HCT116 (cell line): ENCODE results near the gene ADAMTS16. TPM values are rescaled to one million over a fixed set of nuclear protein-coding genes. Genes with fewer than 3 reads are reported as not detected.

Experiments used
- ATAC-seq: fragments of 200-7000 bp; cut with Tn5 transposase; 2 replicates; pipeline ENCODE4 v1.9.1; 2020; ENCODE audit warnings: mild to moderate bottlenecking, moderate library complexity
- BruUV-seq: library from RNA; stranded (reverse); fragments of 400-500 nt; replicated peaks from 2 replicates; lab custom pipeline; 2021; lab: Mats Ljungman, UMichigan
- CTCF ChIA-PET: fragments of 300-600 bp; sonication (Branson Sonifier 250); formaldehyde crosslinking; loops from one replicate; lab custom pipeline; 2021; ENCODE audit warnings: antibody characterized with exemption; lab: Charles Lee
- POLR2A ChIA-PET: fragments of 300-600, 350-600 bp; sonication (Branson Sonifier 250); formaldehyde crosslinking; loops from one replicate; lab custom pipeline; 2021; ENCODE audit warnings: antibody characterized with exemption; lab: Charles Lee
- RAD21 ChIA-PET, 2 experiments: fragments of 300-600 bp; sonication (Branson Sonifier 250); formaldehyde crosslinking; loops; one replicate each; lab custom pipeline; 2023; ENCODE audit warnings: low total read pairs in 2 of 2; ENCODE audit not compliant: uncharacterized antibody in 2 of 2, unreplicated experiment in 2 of 2, low non-redundant PET in 1 of 2; lab: Charles Lee
- DNase-seq: peaks from one replicate; pipeline ENCODE4 v3.0.0-alpha.2; 2010; ENCODE audit warnings: low read depth, low spot score
- H2AFZ ChIP-seq: fragments of 200-600 bp; shearing (Covaris generic), sonication (generic); 2 replicates; pipeline ENCODE4 v1.6.1; 2017; ENCODE audit warnings: low read depth, mixed run types, mixed read lengths, antibody characterized with exemption, low read length; ENCODE audit not compliant: poor library complexity, severe bottlenecking
- H3K27ac ChIP-seq: 2 replicates; pipeline ENCODE4 v1.5.1; 2012; ENCODE audit warnings: low read depth, low read length
- H3K27me3 ChIP-seq: fragments of 200-600 bp; sonication (generic); 2 replicates; pipeline ENCODE4 v1.6.1; 2016; ENCODE audit warnings: mixed run types, low read length, mixed read lengths; ENCODE audit not compliant: insufficient read depth
- H3K36me3 ChIP-seq, 2 experiments: fragments of 200-500 bp in 1 of 2; fragments of 200-600 bp in 1 of 2; sonication (Bioruptor generic) in 1 of 2; sonication (generic) in 1 of 2; 2 replicates each; pipeline versions ENCODE4 v1.5.1 to v1.6.1; 2014 to 2016; ENCODE audit warnings: low read length in 2 of 2, inconsistent platforms in 1 of 2, mixed read lengths in 1 of 2, mixed run types in 1 of 2; ENCODE audit not compliant: insufficient read depth in 2 of 2, control insufficient read depth in 1 of 2
- H3K4me1 ChIP-seq, 2 experiments: fragments of 200-600 bp in 1 of 2; sonication (generic) in 1 of 2; 2 replicates each; pipeline versions ENCODE4 v1.5.1 to v1.6.1; 2012 to 2017; ENCODE audit warnings: low read length in 2 of 2, inconsistent platforms in 1 of 2, mild to moderate bottlenecking in 1 of 2, mixed read lengths in 1 of 2, mixed run types in 1 of 2, moderate library complexity in 1 of 2; ENCODE audit not compliant: insufficient read depth in 2 of 2, control insufficient read depth in 1 of 2
- H3K4me2 ChIP-seq: fragments of 200-600 bp; sonication (generic); 2 replicates; pipeline ENCODE4 v1.6.1; 2017; ENCODE audit warnings: mixed run types, low read length, mixed read lengths
- H3K4me3 ChIP-seq, 2 experiments: fragments of 200-600 bp in 1 of 2; sonication (generic) in 1 of 2; replicated peaks in 1 of 2; 2 replicates each; pipeline ENCODE4 v1.5.1; 2011 to 2016; ENCODE audit warnings: low read length in 2 of 2, control low read depth in 1 of 2, low read depth in 1 of 2, mild to moderate bottlenecking in 1 of 2, mixed read lengths in 1 of 2, mixed run types in 1 of 2
- H3K79me2 ChIP-seq: fragments of 200-600 bp; sonication (generic); 2 replicates; pipeline ENCODE4 v1.6.1; 2017; ENCODE audit warnings: mild to moderate bottlenecking, mixed run types, low read length, moderate library complexity, mixed read lengths; ENCODE audit not compliant: insufficient read depth
- H3K9ac ChIP-seq: fragments of 200-600 bp; sonication (generic); 2 replicates; pipeline ENCODE4 v1.6.1; 2016; ENCODE audit warnings: low read length, mixed read lengths
- H3K9me2 ChIP-seq: fragments of 200-600 bp; sonication (generic), shearing (Covaris generic); 2 replicates; pipeline ENCODE4 v1.6.1; 2017; ENCODE audit warnings: mixed run types, mild to moderate bottlenecking, moderate library complexity; ENCODE audit not compliant: insufficient read depth
- H3K9me3 ChIP-seq, 2 experiments: fragments of 200-500 bp in 1 of 2; fragments of 200-600 bp in 1 of 2; sonication (Bioruptor generic) in 1 of 2; sonication (generic) in 1 of 2; 2 replicates each; pipeline ENCODE4 v1.6.1; 2014 to 2017; ENCODE audit warnings: low read length in 2 of 2, mixed read lengths in 2 of 2, inconsistent platforms in 1 of 2, low read depth in 1 of 2, mild to moderate bottlenecking in 1 of 2, mixed run types in 1 of 2, moderate library complexity in 1 of 2; ENCODE audit not compliant: control insufficient read depth in 1 of 2, insufficient read depth in 1 of 2
- H4K20me1 ChIP-seq: fragments of 200-600 bp; sonication (generic), shearing (Covaris generic); 2 replicates; pipeline ENCODE4 v1.6.1; 2017; ENCODE audit warnings: mixed run types, mild to moderate bottlenecking, moderate library complexity; ENCODE audit not compliant: insufficient read depth
- ATF3 ChIP-seq: IDR thresholded peaks from 2 replicates; pipeline ENCODE4 v1.6.1; 2012
- EZH2 ChIP-seq: fragments of 200-600 bp; sonication (generic); IDR thresholded peaks from 2 replicates; pipeline ENCODE4 v1.6.1; 2017; ENCODE audit warnings: antibody characterized with exemption, mixed run types
- RAD21 ChIP-seq: IDR thresholded peaks from 2 replicates; pipeline ENCODE4 v1.6.1; 2012; ENCODE audit warnings: low read depth, mild to moderate bottlenecking
- TCF7L2 ChIP-seq: IDR thresholded peaks from 2 replicates; pipeline ENCODE4 v1.7.0; 2011; ENCODE audit warnings: borderline replicate concordance, inconsistent platforms; ENCODE audit not compliant: insufficient read depth, insufficient read length; ENCODE audit errors: extremely low read depth
- ZBTB33 ChIP-seq: IDR thresholded peaks from 2 replicates; pipeline ENCODE4 v1.6.1; 2011; ENCODE audit warnings: mild to moderate bottlenecking, low read length, moderate library complexity; ENCODE audit not compliant: insufficient replicate concordance; ENCODE audit errors: extremely low read depth
- ZFX ChIP-seq: fragments of 450-650 bp; IDR thresholded peaks from 2 replicates; pipeline ENCODE4 v1.6.1; 2017
- ZNF274 ChIP-seq: fragments of 200-500 bp; sonication (Bioruptor generic); IDR thresholded peaks from 2 replicates; pipeline ENCODE4 v1.6.1; 2014; ENCODE audit warnings: mild to moderate bottlenecking, low read depth, low read length, inconsistent platforms
- intact Hi-C: fragments of 100-400 bp; cut with micrococcal nuclease; formaldehyde crosslinking; loops from 2 replicates; pipeline ENCODE4 v1.10.0; 2022
- total RNA-seq: library from RNA; stranded (reverse); gene quantifications from one replicate; pipeline ENCODE4 v1.2.1, GENCODE V29; 2021; ENCODE audit not compliant: unreplicated experiment
- TF ChIP-seq, protein P1 (sequence below): IDR thresholded peaks from 2 replicates; pipeline ENCODE4 v1.6.1; 2012

Gene ADAMTS16
- total RNA-seq, 1 experiment from 2014 or later, result 2.4 TPM

DNA sequence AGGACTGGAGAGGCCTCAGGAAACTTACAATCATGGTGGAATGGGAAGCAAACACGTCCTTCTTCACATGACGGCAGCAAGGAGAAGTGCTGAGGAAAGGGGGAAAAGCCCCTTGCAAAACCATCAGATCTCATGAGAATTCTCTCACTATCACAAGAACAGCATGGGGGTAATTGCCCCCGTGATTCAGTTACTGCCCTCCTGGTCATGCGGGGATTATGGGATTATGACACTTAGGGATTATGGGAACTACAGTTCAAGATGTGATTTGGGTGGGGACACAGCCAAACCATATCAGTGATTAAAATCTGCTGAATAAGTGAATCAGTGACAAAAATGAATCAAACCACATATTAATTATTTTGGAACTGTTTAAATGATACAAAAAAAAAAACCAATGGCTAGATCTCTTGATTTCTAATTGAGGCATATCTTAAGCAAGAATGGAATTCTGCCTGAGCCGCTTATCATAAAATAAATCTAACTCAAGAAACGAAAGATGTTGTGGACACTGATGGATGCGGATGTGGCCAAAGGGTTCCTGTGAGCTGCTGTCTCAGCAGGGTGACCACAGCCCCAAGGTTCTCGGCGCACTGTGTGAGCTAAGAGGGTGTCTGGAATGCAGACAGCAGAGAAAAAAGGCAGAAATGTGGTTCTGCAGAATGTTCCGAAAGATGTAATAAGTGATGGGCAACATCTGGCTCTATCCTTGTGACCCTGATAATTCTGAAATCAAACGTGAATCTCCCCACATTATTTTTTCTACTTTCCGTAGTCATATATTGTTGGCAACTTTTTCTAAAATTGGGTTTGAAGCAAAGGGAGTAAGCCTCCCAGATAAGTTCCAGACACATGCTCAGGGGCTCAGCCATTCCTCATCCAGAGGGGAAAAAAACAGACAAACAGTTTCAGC is 175.2 kb downstream of the ADAMTS16 start:
- H3K36me3 ChIP-seq, result no peaks in the 10 kb centered on the region
- RAD21 ChIA-PET, result no interaction called here
- DNase-seq (no peak), ATAC-seq (no peak)
- no peak for TF ChIP-seq ZBTB33
- no peak for TF ChIP-seq ATF3
- TF ChIP-seq TCF7L2, result no peak
- TF ChIP-seq ZNF274, result no peak
- no peak for TF ChIP-seq EZH2
- TF ChIP-seq, protein P1, sequence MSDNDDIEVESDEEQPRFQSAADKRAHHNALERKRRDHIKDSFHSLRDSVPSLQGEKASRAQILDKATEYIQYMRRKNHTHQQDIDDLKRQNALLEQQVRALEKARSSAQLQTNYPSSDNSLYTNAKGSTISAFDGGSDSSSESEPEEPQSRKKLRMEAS, result no peak
- TF ChIP-seq ZFX, result no peak
- TF ChIP-seq RAD21, result no peak
- H3K27ac ChIP-seq, result no peak overlapping the region
- POLR2A ChIA-PET, result no interaction called here
- intact Hi-C loops, result no loop called here
- no peaks in the 10 kb centered on the region for H4K20me1 ChIP-seq
- H3K4me2 ChIP-seq, result no peak overlapping the region
- H3K9ac ChIP-seq, result no peak overlapping the region
- H2AFZ ChIP-seq, result no peak overlapping the region
- BruUV-seq, result no TSS peak
- no peaks in the 10 kb centered on the region for H3K9me2 ChIP-seq
- no peaks in the 10 kb centered on the region for H3K79me2 ChIP-seq
- no peak overlapping the region for H3K4me3 ChIP-seq
- no peaks in the 10 kb centered on the region for H3K27me3 ChIP-seq
- H3K4me1 ChIP-seq, result no peaks in the 10 kb centered on the region
- CTCF ChIA-PET, result no interaction called here
- H3K9me3 ChIP-seq, result no peaks in the 10 kb centered on the region
